HG02943 (cell line): ENCODE data around the gene MBD3L5.
"Not testable (repeated sequence)": the region's sequence is repeated elsewhere in the genome, so short reads cannot be mapped to it uniquely, and the experiment has no call there.

Experiments used
- ATAC-seq: cut with Tn5 transposase; IDR thresholded peaks from one replicate; pipeline ENCODE4 v1.9.1; 2021; ENCODE audit warnings: mild to moderate bottlenecking, low read depth, moderate library complexity; ENCODE audit not compliant: unreplicated experiment

The MBD3L5 gene

DNA sequence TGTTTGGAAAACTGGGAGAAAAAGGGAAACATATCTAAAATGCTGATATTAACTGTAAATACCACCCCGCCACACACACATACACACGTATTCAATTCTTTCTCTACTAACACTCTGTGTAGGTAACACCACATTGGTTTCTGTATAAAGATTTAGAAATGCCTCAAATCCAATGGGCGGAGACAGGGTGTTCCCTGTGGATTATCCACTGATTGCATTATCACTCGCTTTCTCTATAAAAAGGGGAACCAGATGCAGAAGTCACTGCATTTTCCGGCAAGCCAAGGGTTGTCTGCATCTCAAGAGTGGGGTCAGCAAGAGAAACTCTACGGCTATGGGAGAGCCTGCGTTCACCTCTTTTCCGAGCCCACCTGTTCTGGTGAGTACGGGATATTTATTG lies at the start of gene MBD3L5:
Gene MBD3L5 (plus strand): TSS at position 301 of the 400 bp plus-strand sequence. CDS start 34 bp downstream, at position 335.
- not testable (repeated sequence) for ATAC-seq

DNA sequence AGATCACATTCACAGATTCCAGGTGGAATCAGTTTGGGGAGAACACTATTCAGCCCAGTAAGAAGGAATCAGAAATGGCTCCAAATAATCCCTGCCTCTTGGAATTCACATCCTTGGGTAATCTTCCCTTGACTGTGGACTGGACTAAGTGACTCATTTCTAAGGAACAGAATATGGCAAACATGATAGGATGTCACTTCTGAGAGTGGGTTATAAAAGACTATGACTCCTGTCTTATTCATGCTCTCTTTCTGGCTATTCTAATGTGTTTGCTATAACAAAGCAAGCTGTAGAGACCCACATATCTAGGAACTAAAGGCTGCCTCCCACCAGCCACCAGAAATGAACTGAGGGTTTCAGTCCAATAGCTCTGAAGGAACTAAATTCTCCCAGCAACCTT lies 46.9 kb upstream of the MBD3L5 start:
- ATAC-seq: no peak

DNA sequence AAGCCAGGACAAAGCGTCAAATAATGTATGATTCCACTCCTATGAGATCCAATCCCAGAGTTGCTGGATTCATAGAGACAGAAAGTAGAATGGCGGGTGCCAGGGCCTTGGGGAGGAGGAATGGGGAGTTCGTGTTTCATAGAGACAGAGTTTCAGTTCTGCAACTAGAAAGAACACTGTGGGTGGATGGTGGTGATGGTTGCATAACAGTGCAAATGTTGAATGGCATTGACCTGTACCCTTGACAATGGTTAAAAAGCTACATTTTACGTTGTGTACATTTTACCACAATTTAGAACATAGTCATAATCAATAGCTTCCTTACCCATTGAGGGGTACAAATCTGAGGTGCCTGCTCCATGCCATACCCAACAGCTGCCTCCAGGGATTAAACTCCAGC lies 42.5 kb upstream of the MBD3L5 start:
- no peak for ATAC-seq

DNA sequence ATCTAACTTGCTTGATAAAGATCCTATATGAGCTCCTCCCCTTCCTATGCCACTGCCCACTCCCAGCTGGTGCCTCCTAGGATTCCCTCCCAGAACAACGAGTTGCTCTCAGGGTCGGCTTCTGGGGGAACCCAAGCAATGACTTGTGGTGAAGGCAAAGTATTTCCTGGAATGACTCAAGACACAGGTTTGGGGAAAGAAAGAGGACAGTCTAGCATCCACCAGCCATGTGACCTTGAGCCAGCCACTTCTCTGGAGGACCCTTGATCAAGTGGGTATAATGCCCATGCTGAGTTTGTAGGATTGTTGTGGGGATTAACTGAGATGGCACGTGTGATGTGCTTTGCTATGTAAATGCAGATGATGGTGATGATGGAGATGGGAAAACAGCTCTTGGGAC lies 42.1 kb upstream of the MBD3L5 start:
- no peak for ATAC-seq

DNA sequence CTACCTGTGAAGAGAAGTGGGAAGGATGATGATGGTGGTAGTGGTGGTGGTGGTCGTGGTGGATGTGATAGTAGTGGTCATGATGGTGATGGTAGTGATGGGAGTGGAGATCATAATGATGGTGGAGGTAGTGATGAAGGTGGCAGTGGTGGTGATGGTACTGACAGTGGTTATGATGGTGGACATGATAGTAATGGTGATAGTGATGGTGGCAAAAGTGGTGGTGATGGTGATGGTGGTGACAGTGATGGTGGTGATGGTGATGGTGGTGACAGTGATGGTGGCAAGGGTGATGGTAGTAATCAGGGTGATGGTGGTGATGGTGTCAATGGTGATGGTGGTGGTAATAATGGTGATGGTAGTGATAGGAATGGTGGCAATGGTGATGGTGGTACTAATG lies 35.3 kb upstream of the MBD3L5 start:
- no peak for ATAC-seq

DNA sequence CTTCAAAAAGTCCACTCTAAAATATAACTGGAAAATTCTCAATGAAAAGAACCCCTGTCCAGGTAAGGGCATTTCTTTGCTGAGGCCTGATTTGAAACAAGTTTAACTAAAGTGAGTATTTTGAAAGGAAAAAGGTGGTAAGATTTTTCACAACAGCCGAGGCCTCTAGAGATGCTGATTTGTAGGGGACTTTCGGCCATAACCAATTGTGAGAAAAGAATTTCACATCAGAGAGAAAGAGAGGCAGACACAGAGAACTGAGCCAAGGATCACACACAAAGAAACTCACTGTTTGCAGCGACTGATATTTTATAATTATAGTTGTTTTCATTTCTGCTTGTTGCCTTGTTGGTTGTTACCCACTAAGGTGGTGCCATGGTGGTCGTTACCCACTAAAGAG lies 33.6 kb upstream of the MBD3L5 start:
- no peak for ATAC-seq

DNA sequence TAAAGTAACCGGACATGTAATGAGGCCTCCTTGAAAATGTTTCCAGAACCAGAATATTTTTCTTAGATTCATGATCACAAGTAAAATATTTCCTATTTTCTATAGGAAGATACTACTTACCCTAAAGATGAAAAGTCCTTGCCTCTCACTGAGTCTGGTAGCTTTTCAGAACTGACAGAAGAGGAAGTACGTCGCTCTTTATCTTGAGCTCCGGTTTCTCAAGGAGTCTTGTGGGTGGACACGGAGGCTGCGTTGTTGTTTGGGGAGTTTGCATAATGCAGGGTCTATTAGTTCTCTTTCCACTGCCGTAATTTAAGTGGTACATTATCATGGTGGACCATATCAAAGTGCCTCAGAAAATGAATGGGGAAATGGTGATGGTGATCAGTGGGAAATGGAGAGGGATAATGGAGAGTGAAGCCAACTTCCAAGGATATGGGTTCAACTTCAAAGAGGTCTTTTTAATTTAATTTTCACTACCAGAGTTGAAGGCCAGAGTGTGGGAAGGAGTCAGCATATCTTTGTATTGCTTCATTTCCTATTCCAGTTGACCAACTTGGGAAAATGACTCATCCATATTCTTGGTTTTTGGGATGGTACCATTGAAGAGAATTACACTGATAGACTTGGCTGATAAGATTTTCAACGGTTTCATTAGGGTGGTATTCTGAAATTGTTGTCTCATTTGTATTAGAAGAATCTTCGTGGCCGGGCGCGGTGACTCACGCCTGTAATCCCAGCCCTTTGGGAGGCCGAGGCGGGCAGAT lies 32.5 kb upstream of the MBD3L5 start:
- no peak for ATAC-seq

DNA sequence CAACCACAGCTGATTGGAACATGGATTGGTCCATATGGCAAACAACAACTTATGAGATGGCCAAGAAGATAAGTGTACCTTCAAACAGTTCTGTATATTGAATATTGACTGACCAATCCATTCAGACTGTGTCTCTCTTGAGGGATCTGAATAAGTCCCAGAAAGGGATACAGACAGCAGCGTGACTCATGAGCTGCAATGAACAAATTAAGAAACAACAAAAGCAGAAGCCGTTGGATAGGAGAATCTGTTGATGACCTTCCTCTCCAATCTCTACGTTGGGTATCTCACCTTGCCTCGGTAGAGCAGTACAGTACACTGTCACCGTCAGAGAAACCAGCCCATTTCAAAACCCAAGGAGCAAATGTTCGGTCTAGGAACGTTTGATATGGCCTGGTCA lies 30.4 kb upstream of the MBD3L5 start:
- ATAC-seq: no peak

DNA sequence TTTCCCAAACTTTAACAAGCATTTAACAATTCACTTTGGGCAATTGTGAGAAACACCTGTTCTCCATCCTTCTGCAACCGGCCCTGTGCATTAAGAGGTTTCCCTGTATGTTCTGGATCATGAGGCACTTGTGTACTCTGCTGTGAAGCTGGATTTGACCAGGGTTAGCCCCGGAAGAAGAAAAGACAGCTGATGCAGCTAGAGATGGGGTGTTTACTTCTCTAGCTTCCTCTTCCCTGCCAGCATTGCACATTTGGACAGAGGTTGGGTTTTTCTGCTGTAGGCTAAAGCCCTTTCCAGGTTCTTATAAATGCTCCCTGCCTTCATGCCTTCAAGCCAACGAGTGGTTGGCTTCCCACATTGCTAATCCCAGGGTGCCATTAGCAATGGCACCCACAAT lies 30.0 kb upstream of the MBD3L5 start:
- no peak for ATAC-seq

DNA sequence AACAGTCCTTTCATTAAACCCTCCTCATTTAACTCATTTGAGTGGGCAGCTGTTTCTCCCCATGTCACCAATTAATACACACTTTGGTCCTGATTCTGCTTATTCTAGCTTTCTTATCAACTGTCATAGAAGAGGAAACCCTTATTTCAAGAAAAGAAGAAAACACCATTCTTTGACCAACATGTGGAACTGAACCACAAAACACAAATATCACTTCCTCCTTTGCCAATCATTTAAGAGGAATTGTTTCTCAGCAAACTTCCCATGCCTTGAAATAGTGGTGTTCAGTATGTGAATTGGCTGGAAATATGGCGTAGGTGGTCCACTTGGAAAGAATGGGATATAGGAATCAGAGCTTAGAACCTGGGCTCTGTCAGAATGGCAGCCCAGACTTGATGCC lies 29.6 kb upstream of the MBD3L5 start:
- no peak for ATAC-seq

DNA sequence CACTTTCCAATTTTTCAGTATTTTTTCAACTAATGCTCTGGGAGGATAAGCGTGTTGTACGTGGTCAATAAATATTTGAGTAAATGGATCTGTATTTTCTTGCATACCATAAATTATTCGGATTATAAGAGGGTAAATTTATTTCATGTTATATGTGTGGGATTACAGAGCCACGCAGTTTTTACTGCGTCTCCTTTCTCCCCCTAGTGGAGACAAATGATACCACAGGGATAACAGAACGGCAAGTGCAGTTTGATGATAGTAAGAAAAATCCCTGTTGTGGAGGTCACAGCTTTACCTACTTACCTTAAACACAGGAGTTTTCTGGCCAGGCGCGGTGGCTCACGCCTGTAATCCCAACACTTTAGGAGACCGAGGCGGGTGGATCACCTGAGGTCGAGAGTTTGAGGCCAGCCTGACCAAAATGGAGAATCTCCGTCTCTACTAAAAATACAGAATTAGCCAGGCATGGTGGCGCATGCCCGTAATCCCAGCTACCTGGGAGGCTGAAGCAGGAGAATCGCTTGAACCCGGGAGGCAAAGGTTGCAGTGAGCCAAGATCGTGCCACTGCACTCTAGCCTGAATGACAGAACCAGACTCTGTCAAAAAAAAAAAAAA lies 26.0 kb upstream of the MBD3L5 start:
- no peak for ATAC-seq

DNA sequence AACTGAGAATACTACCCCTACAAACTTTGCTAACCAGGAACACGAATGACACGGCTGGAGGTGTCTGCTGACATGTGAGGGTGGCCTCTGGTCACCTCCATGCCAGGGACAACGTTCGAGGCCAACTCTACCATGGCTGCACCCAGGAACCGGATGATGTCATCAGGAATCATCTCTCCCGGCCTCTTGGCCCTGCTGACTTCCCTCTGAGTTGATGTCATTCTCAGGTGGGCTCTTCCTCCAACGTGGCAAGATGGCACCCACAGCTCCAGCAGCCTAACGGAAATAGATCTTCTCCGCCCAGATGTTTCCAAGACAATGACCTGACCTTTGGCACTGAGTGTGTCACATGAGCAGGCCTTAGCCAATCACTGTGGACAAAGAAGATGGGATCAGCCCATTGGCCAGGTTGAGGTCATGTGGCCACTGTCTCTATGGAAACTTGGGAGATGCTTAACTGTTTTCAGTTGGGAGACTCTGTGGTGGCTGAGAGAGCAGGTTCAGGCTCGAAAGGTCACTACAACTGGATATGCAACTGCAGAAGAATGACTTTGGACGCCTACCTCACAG lies 24.2 kb upstream of the MBD3L5 start:
- no peak for ATAC-seq

DNA sequence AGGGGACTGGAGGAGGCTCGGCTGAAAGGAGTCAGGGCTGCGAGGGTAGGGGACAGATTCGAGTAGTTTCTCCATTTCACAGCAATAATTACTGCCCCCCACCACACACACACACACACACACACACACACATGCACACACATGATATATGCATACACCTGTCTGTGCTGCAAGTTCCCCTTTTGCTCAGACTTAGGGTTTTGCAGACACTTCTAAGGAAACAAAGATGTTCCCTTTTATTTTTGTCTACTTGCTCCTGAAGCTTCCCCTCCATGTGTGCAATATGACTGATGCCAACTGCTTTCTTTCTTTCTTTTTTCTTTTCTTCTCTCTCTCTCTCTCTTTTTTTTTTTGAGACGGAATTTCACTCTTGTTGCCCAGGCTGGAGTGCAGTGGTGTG lies 22.5 kb upstream of the MBD3L5 start:
- ATAC-seq: no peak

DNA sequence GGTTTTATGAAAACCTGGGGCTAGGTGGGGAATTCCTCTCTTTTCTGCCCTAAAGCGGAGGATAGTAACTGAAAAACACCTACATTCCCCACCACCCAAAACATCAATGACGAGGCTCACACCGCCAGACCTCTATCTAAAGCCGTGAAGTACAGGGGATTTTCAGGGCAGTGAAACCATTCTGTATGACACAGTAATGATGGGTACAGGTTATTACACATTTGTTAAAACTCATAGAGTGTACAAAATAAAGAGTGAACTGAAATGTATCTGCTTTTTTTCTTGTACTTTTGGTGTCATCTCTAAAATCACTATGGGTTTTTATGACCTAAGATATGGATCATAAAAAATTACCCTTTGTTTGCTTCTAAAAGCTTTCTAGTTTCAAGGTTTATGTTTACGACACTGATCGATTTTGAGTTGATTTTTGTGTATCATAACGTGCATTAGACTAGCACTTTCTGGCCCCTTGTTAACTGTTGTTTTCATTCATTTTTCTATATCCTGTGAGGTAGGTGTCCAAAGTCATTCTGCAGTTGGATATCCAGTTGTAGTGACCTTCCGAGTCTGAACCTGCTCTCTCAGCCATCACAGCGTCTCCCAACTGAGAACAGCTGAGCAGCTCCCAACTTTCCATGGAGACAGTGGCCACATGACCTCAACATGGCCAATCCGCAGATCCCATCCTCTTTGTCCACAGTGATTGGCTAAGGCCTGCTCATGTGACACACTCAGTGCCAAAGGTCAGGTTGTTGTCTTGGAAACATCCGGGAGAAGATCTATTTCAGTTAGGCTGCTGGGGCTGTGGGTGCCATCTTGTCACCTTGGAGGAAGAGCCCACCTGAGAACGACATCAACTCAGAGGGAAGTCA lies 19.4 kb upstream of the MBD3L5 start:
- ATAC-seq: no peak

DNA sequence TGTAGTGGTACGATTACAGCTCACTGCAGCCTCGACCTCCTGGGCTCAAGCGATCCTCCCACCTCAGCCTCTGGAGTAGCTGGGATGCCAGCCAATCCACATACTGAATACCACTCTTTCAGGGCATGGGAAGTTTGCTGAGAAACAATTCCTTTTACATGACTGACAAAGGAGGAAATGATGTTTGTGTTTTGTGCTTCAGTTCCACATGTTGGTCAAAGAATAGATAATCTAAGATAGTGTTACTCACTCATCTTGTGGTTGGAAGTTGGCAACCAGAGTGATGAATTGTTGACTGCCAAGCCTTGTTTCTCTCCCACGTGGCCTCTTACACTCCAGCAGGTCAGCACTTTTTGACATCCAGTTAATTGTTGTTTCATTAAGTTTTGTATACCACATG lies 16.7 kb upstream of the MBD3L5 start:
- no peak for ATAC-seq

DNA sequence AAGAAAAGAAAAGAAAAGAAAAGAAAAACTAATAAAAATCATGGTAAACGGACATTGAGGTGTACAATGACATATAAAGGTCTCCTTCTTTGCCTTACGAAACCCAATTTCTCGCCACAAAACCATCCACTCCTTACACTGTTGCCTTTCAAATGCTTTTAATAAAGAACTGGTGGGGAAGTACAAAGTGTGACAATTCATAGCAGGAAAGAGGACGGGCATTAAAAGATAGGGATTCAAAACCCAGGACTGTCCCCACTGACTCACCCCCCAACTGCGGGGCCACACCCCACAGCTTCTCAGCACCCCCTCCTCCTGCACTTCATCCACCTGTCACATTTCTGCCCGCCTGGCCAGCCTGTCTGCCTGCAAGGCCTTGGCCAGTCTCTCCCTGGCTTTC lies 11.6 kb upstream of the MBD3L5 start:
- no peak for ATAC-seq

DNA sequence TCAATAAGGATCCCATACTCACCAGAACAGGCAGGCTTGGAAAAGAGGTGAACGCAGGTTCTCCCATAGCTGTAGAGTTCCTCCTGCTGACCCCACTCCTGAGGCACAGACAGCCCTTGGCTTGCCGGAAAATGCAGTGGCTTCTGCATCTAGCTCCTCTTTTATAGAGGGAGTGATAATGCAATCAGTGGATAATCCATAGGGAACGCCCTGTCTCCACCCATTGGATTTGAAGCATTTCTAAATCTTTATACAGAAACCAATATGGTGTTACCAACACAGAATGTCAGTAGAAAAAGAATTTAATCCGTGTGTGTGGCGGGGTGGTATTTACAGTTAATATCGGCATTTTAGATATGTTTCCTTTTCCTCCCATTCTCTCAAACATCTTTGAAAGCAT lies 9.0 kb upstream of the MBD3L5 start, which contains the start of gene MBD3L2B:
Gene MBD3L2B (minus strand): TSS at position 101 of the 400 bp plus-strand sequence. CDS start 34 bp downstream, at position 67.
- ATAC-seq: not testable (repeated sequence)

DNA sequence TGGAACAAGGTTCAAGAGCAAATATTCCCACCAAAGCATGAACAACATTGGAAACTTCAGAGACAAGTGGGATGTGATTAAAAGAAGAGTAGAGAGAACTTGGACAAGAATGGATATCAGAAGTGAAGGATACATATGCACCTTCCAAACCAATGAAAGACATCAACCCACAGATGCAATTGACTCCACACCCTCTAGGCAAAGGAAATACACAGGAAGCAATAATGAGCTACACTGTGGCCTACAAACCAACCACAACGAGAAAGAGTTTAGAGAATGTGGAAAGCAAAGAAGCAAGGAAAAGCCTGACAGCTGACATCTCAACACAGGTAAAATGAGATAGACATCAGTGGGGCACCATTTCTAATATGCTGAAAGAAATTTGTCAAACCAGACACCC lies 1.6 kb upstream of the MBD3L5 start:
- ATAC-seq: not testable (repeated sequence)

DNA sequence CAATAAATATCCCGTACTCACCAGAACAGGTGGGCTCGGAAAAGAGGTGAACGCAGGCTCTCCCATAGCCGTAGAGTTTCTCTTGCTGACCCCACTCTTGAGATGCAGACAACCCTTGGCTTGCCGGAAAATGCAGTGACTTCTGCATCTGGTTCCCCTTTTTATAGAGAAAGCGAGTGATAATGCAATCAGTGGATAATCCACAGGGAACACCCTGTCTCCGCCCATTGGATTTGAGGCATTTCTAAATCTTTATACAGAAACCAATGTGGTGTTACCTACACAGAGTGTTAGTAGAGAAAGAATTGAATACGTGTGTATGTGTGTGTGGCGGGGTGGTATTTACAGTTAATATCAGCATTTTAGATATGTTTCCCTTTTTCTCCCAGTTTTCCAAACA lies 9.7 kb downstream of the MBD3L5 start, which contains the start of gene MBD3L4:
Gene MBD3L4 (minus strand): TSS at position 101 of the 400 bp plus-strand sequence. CDS start 35 bp downstream, at position 66.
- ATAC-seq: not testable (repeated sequence)

DNA sequence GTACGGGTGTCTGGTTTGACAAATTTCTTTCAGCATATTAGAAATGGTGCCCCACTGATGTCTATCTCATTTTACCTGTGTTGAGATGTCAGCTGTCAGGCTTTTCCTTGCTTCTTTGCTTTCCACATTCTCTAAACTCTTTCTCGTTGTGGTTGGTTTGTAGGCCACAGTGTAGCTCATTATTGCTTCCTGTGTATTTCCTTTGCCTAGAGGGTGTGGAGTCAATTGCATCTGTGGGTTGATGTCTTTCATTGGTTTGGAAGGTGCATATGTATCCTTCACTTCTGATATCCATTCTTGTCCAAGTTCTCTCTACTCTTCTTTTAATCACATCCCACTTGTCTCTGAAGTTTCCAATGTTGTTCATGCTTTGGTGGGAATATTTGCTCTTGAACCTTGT lies 11.2 kb downstream of the MBD3L5 start:
- not testable (repeated sequence) for ATAC-seq

DNA sequence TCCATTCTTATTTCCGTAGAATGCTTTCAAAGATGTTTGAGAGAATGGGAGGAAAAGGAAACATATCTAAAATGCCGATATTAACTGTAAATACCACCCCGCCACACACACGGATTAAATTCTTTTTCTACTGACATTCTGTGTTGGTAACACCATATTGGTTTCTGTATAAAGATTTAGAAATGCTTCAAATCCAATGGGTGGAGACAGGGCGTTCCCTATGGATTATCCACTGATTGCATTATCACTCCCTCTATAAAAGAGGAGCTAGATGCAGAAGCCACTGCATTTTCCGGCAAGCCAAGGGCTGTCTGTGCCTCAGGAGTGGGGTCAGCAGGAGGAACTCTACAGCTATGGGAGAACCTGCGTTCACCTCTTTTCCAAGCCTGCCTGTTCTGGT lies 18.6 kb downstream of the MBD3L5 start, which contains the start of gene MBD3L2:
Gene MBD3L2 (plus strand): TSS at position 301 of the 400 bp plus-strand sequence. CDS start 53 bp downstream, at position 354.
- not testable (repeated sequence) for ATAC-seq
